DOHH2 (cell line): ENCODE data around the gene GSTO1.
A peak's percentile ranks its signal among the peaks of the same experiment; 100 is the strongest.

Experiments
- H3F3A ChIP-seq: fragments of 200-600 bp; sonication (generic), shearing (Covaris generic); 2 replicates; pipeline ENCODE4 v1.6.0; 2016; ENCODE audit warnings: antibody characterized with exemption, mild to moderate bottlenecking; ENCODE audit not compliant: control insufficient read depth, insufficient read depth
- H3K27ac ChIP-seq: fragments of 200-600 bp; sonication (generic); 2 replicates; pipeline ENCODE4 v1.5.1; 2014; ENCODE audit warnings: low read depth, mild to moderate bottlenecking, low read length, moderate library complexity
- H3K27me3 ChIP-seq: fragments of 200-600 bp; sonication (generic); 2 replicates; pipeline ENCODE4 v1.6.1; 2014; ENCODE audit warnings: mild to moderate bottlenecking, low read length, mixed read lengths; ENCODE audit not compliant: control insufficient read depth
- H3K36me3 ChIP-seq: fragments of 200-600 bp; sonication (generic); 2 replicates; pipeline ENCODE4 v1.6.1; 2014; ENCODE audit warnings: mild to moderate bottlenecking, low read length, moderate library complexity, mixed read lengths; ENCODE audit not compliant: control insufficient read depth
- H3K4me1 ChIP-seq: fragments of 200-600 bp; sonication (generic); 2 replicates; pipeline ENCODE4 v1.6.1; 2014; ENCODE audit warnings: mild to moderate bottlenecking, low read length, mixed read lengths; ENCODE audit not compliant: control insufficient read depth
- H3K4me2 ChIP-seq: fragments of 200-600 bp; sonication (generic); 2 replicates; pipeline ENCODE4 v1.6.0; 2014; ENCODE audit warnings: mild to moderate bottlenecking, low read length, moderate library complexity
- H3K4me3 ChIP-seq: fragments of 200-600 bp; sonication (generic); 2 replicates; pipeline ENCODE4 v1.5.1; 2014; ENCODE audit warnings: mild to moderate bottlenecking, low read length, mixed read lengths
- H3K79me2 ChIP-seq: fragments of 200-600 bp; sonication (generic); 2 replicates; pipeline ENCODE4 v1.6.1; 2014; ENCODE audit warnings: mild to moderate bottlenecking, low read length, mixed read lengths; ENCODE audit not compliant: control insufficient read depth
- H3K9me2 ChIP-seq: fragments of 200-600 bp; sonication (generic); replicated peaks from 2 replicates; pipeline ENCODE4 v1.6.1; 2014; ENCODE audit warnings: mild to moderate bottlenecking, low read length, mixed read lengths; ENCODE audit not compliant: control insufficient read depth
- H3K9me3 ChIP-seq: fragments of 200-600 bp; sonication (generic); 2 replicates; pipeline ENCODE4 v1.6.1; 2014; ENCODE audit warnings: antibody characterized with exemption, low read length, mixed read lengths; ENCODE audit not compliant: control insufficient read depth, insufficient read depth
- H4K20me1 ChIP-seq: fragments of 200-600 bp; sonication (generic); 2 replicates; pipeline ENCODE4 v1.6.0; 2014; ENCODE audit warnings: low read depth, mild to moderate bottlenecking, antibody characterized with exemption, low read length, moderate library complexity; ENCODE audit not compliant: control insufficient read depth, insufficient read depth
- CTCF ChIP-seq: fragments of 200-600 bp; sonication (generic); IDR thresholded peaks from one replicate; pipeline ENCODE4 v1.5.1; 2014; ENCODE audit warnings: antibody characterized with exemption, mild to moderate bottlenecking, low read depth, low read length; ENCODE audit not compliant: poor library complexity, severe bottlenecking
- EZH2phosphoT487 ChIP-seq: fragments of 200-600 bp; sonication (generic); IDR thresholded peaks from 2 replicates; pipeline ENCODE4 v1.6.1; 2017; ENCODE audit warnings: borderline replicate concordance, mild to moderate bottlenecking, antibody characterized with exemption, low read length, moderate library complexity, mixed read lengths

Gene GSTO1

GRCh38 chr10:104268405-104268712 is 13.7 kb downstream of the GSTO1 start:
- Histone ChIP-seq H3K27ac (peak overlapping the region; percentile 34; the same call in 1 of the 2 replicates), H4K20me1 (no peaks in the 10 kb centered on the region), H3K9me3 (no peaks in the 10 kb centered on the region), H3K4me2 (peak overlapping the region; percentile 64), H3K9me2 (no peaks in the 10 kb centered on the region), H3K4me3 (peak overlapping the region; percentile 81), H3K36me3 (peaks cover 53% of the 10 kb centered on the region), H3K79me2 (peaks cover 52% of the 10 kb centered on the region), H3F3A (peaks cover 15% of the 10 kb centered on the region), H3K4me1 (peaks cover 17% of the 10 kb centered on the region), H3K27me3 (no peaks in the 10 kb centered on the region)
- TF ChIP-seq EZH2phosphoT487 (no peak), CTCF (no peak)

GRCh38 chr10:104268713-104269645 is 14.3 kb downstream of the GSTO1 start, which contains the start of gene GSTO2:
GSTO2 (plus strand) TSS chr10:104269184; CDS start chr10:104274916, 5,732 bp downstream.
- no peak for TF ChIP-seq EZH2phosphoT487
- no peak for TF ChIP-seq CTCF
- peak within 1 kb of the TSS; percentile 34; the same call in 1 of the 2 replicates for H3K27ac ChIP-seq
- H3K36me3 ChIP-seq: peaks cover 47% of the 10 kb centered on the region

GRCh38 chr10:104273286-104273685 is 18.6 kb downstream of the GSTO1 start:
- H3K27ac ChIP-seq: no peak overlapping the region

More at GRCh38 chr10:104268713-104269645, 14.3 kb downstream of the GSTO1 start, which contains the start of gene GSTO2:
- Histone ChIP-seq H3K4me3 (peak within 1 kb of the TSS; percentile 81), H4K20me1 (no peaks in the 10 kb centered on the region), H3K79me2 (peaks cover 46% of the 10 kb centered on the region), H3F3A (peaks cover 11% of the 10 kb centered on the region), H3K9me2 (no peaks in the 10 kb centered on the region), H3K9me3 (no peaks in the 10 kb centered on the region), H3K4me2 (peak within 1 kb of the TSS; percentile 68), H3K4me1 (peaks cover 17% of the 10 kb centered on the region), H3K27me3 (0 out of 2 replicates have a peak, but pooled peaks cover under 1% of the 10 kb centered on the region)

More at GRCh38 chr10:104273286-104273685, 18.6 kb downstream of the GSTO1 start:
- peaks cover 10% of the 10 kb centered on the region for H3K4me1 ChIP-seq
- TF ChIP-seq EZH2phosphoT487 (no peak), CTCF (no peak)
- H3F3A ChIP-seq: peaks cover 5% of the 10 kb centered on the region
- H3K27me3 ChIP-seq: peaks cover 13% of the 10 kb centered on the region
- H3K4me3 ChIP-seq: no peak overlapping the region
- H3K9me2 ChIP-seq: no peaks in the 10 kb centered on the region
- H3K9me3 ChIP-seq: no peaks in the 10 kb centered on the region
- H4K20me1 ChIP-seq: no peaks in the 10 kb centered on the region
- H3K4me2 ChIP-seq: no peak overlapping the region
- peaks cover 4% of the 10 kb centered on the region for H3K79me2 ChIP-seq
- H3K36me3 ChIP-seq: peaks cover 4% of the 10 kb centered on the region
